ENCODE data around the gene BNC2.

GRCh38 chr9:16633794-16634193, 236.7 kb downstream of the BNC2 start:
- TF ChIP-seq EZH2 (IDR thresholded peaks at IDR 0.05) (no peak), FOXP2 (optimal IDR thresholded peaks at IDR 0.05; ENCODE audit: control extremely low read depth, extremely low read length, insufficient read depth) (no peak), POLR2AphosphoS5 (IDR thresholded peaks at IDR 0.05; ENCODE audit: borderline replicate concordance, low read depth, low read length) (no peak)
